ENCODE measurements around the gene POFUT2. TPM values are rescaled to one million over a fixed set of nuclear protein-coding genes. Genes with fewer than 3 reads are reported as not detected.

POFUT2 gene
- total RNA-seq, 1 donor from 2014 or later = 18.0 TPM

GRCh38 chr21:45252448-45252925 lies 35.2 kb downstream of the POFUT2 start:
- intact Hi-C loops (cut with micrococcal nuclease) = no loop called here

GRCh38 chr21:45251635-45252447 lies 35.9 kb downstream of the POFUT2 start:
- intact Hi-C loops (cut with micrococcal nuclease) = no loop called here

- intact Hi-C loops (cut with micrococcal nuclease) = no loop called here
Observed at GRCh38 chr21:45250914-45251634, 36.6 kb downstream of the POFUT2 start.

GRCh38 chr21:45250272-45250671 lies 37.4 kb downstream of the POFUT2 start:
- intact Hi-C loops (cut with micrococcal nuclease) = no loop called here

- intact Hi-C loops (cut with micrococcal nuclease) = no loop called here
Observed at GRCh38 chr21:45249626-45250025, 38.1 kb downstream of the POFUT2 start.

GRCh38 chr21:45248893-45249381 lies 38.8 kb downstream of the POFUT2 start:
- intact Hi-C loops (cut with micrococcal nuclease) = no loop called here

GRCh38 chr21:45248301-45248892 lies 39.3 kb downstream of the POFUT2 start:
- intact Hi-C loops (cut with micrococcal nuclease) = no loop called here

GRCh38 chr21:45246386-45247320 lies 41.0 kb downstream of the POFUT2 start:
- intact Hi-C loops (cut with micrococcal nuclease) = no loop called here

- intact Hi-C loops (cut with micrococcal nuclease) = no loop called here
Observed at GRCh38 chr21:45244799-45245340, 42.8 kb downstream of the POFUT2 start.

GRCh38 chr21:45243603-45244002 lies 44.1 kb downstream of the POFUT2 start:
- intact Hi-C loops (cut with micrococcal nuclease) = no loop called here

- intact Hi-C loops (cut with micrococcal nuclease) = no loop called here
Observed at GRCh38 chr21:45241357-45241756, 46.3 kb downstream of the POFUT2 start.

- intact Hi-C loops (cut with micrococcal nuclease) = no loop called here
Observed at GRCh38 chr21:45237401-45237800, 50.3 kb downstream of the POFUT2 start.

GRCh38 chr21:45236481-45236880 lies 51.2 kb downstream of the POFUT2 start:
- intact Hi-C loops (cut with micrococcal nuclease) = no loop called here

GRCh38 chr21:45235488-45235887 lies 52.2 kb downstream of the POFUT2 start:
- intact Hi-C loops (cut with micrococcal nuclease) = no loop called here

GRCh38 chr21:45234965-45235364 lies 52.7 kb downstream of the POFUT2 start:
- intact Hi-C loops (cut with micrococcal nuclease) = no loop called here

GRCh38 chr21:45234127-45234526 lies 53.6 kb downstream of the POFUT2 start:
- intact Hi-C loops (cut with micrococcal nuclease) = no loop called here

GRCh38 chr21:45231705-45232104 lies 56.0 kb downstream of the POFUT2 start:
- intact Hi-C loops (cut with micrococcal nuclease) = no loop called here

- intact Hi-C loops (cut with micrococcal nuclease) = loop anchor here (1.0 kb wide), 1 partner anchor 38 kb away; no protein-coding TSS in a partner anchor
Observed at GRCh38 chr21:45228656-45229240, 58.9 kb downstream of the POFUT2 start.

- intact Hi-C loops (cut with micrococcal nuclease) = loop anchor here (1.0 kb wide), 1 partner anchor 38 kb away; no protein-coding TSS in a partner anchor
Observed at GRCh38 chr21:45228171-45228641, 59.5 kb downstream of the POFUT2 start.

- intact Hi-C loops (cut with micrococcal nuclease) = loop anchor here (1.0 to 2.0 kb wide), 2 partner anchors 39 to 75 kb away; no protein-coding TSS in a partner anchor
Observed at GRCh38 chr21:45227735-45228134, 60.0 kb downstream of the POFUT2 start.
